Liver (tissue), 9 donors: ENCODE results near the gene ARID3B. TPM values are rescaled to one million over a fixed set of nuclear protein-coding genes. Genes with fewer than 3 reads are reported as not detected.

ENCODE experiments used
- DNase-seq: peaks from one replicate; pipeline ENCODE4 v3.0.0-alpha.2; 2017; ENCODE audit warnings: low spot score
- H3K27ac ChIP-seq, 2 donors: one replicate each; pipeline ENCODE4 v1.7.0; 2013; ENCODE audit warnings: inconsistent platforms in 2 of 2, low read length in 2 of 2, control low read depth in 1 of 2, low read depth in 1 of 2, mild to moderate bottlenecking in 1 of 2
- H3K27me3 ChIP-seq, 4 donors: one replicate each; pipeline versions ENCODE4 v1.6.1 to v1.7.0; 2013; ENCODE audit warnings: low read length in 3 of 4, inconsistent platforms in 1 of 4, mild to moderate bottlenecking in 1 of 4, moderate library complexity in 1 of 4; ENCODE audit not compliant: control insufficient read depth in 4 of 4, insufficient read depth in 4 of 4
- H3K36me3 ChIP-seq, 4 donors: one replicate each; pipeline versions ENCODE4 v1.6.1 to v1.7.0; 2013; ENCODE audit warnings: low read length in 3 of 4, mild to moderate bottlenecking in 3 of 4, low read depth in 1 of 4, moderate library complexity in 1 of 4; ENCODE audit not compliant: control insufficient read depth in 4 of 4, insufficient read depth in 3 of 4
- H3K4me1 ChIP-seq, 4 donors: one replicate each; pipeline versions ENCODE4 v1.6.1 to v1.7.0; 2013; ENCODE audit warnings: low read length in 3 of 4, mild to moderate bottlenecking in 3 of 4, moderate library complexity in 1 of 4; ENCODE audit not compliant: control insufficient read depth in 4 of 4, insufficient read depth in 4 of 4
- H3K4me3 ChIP-seq, 3 donors: one replicate each; pipeline versions ENCODE4 v1.6.1 to v1.7.0; 2013; ENCODE audit warnings: low read length in 3 of 3, control low read depth in 1 of 3, low read depth in 1 of 3, mild to moderate bottlenecking in 1 of 3
- H3K9ac ChIP-seq, 2 donors: one replicate each; pipeline ENCODE4 v1.7.0; 2013; ENCODE audit warnings: low read length in 2 of 2, mild to moderate bottlenecking in 2 of 2, moderate library complexity in 2 of 2, control low read depth in 1 of 2, low read depth in 1 of 2
- H3K9me3 ChIP-seq, 4 donors: one replicate each; pipeline versions ENCODE4 v1.6.1 to v1.7.0; 2013; ENCODE audit warnings: low read length in 3 of 4; ENCODE audit not compliant: control insufficient read depth in 4 of 4
- EGR1 ChIP-seq, 2 donors: IDR thresholded peaks; 2 replicates each; pipeline ENCODE4 v1.6.1; 2016 to 2018; ENCODE audit warnings: antibody characterized with exemption in 2 of 2, low read depth in 2 of 2
- FOXA1 ChIP-seq: IDR thresholded peaks from 2 replicates; pipeline ENCODE4 v1.6.1; 2016; ENCODE audit warnings: antibody characterized with exemption
- FOXA2 ChIP-seq: IDR thresholded peaks from 2 replicates; pipeline ENCODE4 v1.6.1; 2016; ENCODE audit warnings: antibody characterized with exemption
- GABPA ChIP-seq, 2 donors: IDR thresholded peaks in 1 of 2; conservative IDR thresholded peaks in 1 of 2; 2 replicates each; pipeline ENCODE4 v1.6.1; 2016; ENCODE audit warnings: antibody characterized with exemption in 2 of 2, mild to moderate bottlenecking in 1 of 2, moderate library complexity in 1 of 2
- HNF4A ChIP-seq, 2 donors: conservative IDR thresholded peaks; 2 replicates each; pipeline ENCODE4 v1.6.1; 2016; ENCODE audit warnings: antibody characterized with exemption in 2 of 2, mild to moderate bottlenecking in 2 of 2
- HNF4G ChIP-seq: IDR thresholded peaks from 2 replicates; pipeline ENCODE4 v1.6.1; 2016; ENCODE audit warnings: antibody characterized with exemption
- JUND ChIP-seq, 2 donors: IDR thresholded peaks; 2 replicates each; pipeline ENCODE4 v1.6.1; 2016; ENCODE audit warnings: antibody characterized with exemption in 2 of 2
- MAX ChIP-seq: IDR thresholded peaks from 2 replicates; pipeline ENCODE4 v1.6.1; 2016; ENCODE audit warnings: antibody characterized with exemption
- NR2F2 ChIP-seq: IDR thresholded peaks from 2 replicates; pipeline ENCODE4 v1.6.1; 2016; ENCODE audit warnings: antibody characterized with exemption
- REST ChIP-seq: IDR thresholded peaks from 2 replicates; pipeline ENCODE4 v1.6.1; 2016; ENCODE audit warnings: antibody characterized with exemption, mild to moderate bottlenecking
- RXRA ChIP-seq, 2 donors: IDR thresholded peaks; 2 replicates each; pipeline ENCODE4 v1.6.1; 2017 to 2018; ENCODE audit warnings: antibody characterized with exemption in 2 of 2, mild to moderate bottlenecking in 1 of 2
- YY1 ChIP-seq: IDR thresholded peaks from 2 replicates; pipeline ENCODE4 v1.6.1; 2016; ENCODE audit warnings: antibody characterized with exemption, mild to moderate bottlenecking
- WGBS: extraction: QIAGEN DNeasy Blood & Tissue Kit; methylation state at CpG from one replicate; pipeline ENCODE4 v1.1.7; 2013; 5-methylcytosine and 5-hydroxymethylcytosine counted together
- polyA plus RNA-seq, 2 donors: library from polyadenylated mRNA; stranded (reverse) in 1 of 2; unstranded in 1 of 2; fragments of 200-250 nt in 1 of 2; fragments of >200 nt in 1 of 2; fragmentation: Nextera tagmentation in 1 of 2; extraction: Ambion mirVana in 1 of 2; gene quantifications; one replicate each; pipeline versions ENCODE4 v1.2.1 to v1.2.3, GENCODE V29; 2013 to 2015
- total RNA-seq, 2 donors: library from RNA; depleted of rRNA; stranded (reverse); fragments of >200 nt; gene quantifications; one replicate each; pipeline ENCODE4 v1.2.3, GENCODE V29; 2014
- TF ChIP-seq, protein P1 (sequence below): fragments of 150-350 bp; IDR thresholded peaks from 2 replicates; pipeline ENCODE4 v1.5.1; 2017; ENCODE audit warnings: improper control_type of control experiment, low read depth, low read length; ENCODE audit not compliant: missing input control
- TF ChIP-seq, protein P2 (sequence below): IDR thresholded peaks from 2 replicates; pipeline ENCODE4 v1.6.1; 2016; ENCODE audit warnings: antibody characterized with exemption
- donor health status: healthy.
- donor health status: healthy.
- donor health status: healthy.
- donor health status: healthy.
- donor health status: healthy.

The ARID3B gene
- total and polyA plus RNA-seq, 4 donors: 1.4 to 6.6 (median 2.7) TPM

- Histone ChIP-seq H3K9me3 (no peaks in the 10 kb centered on the region), H3K4me3 (no peak overlapping the region), H3K27ac (no peak overlapping the region), H3K9ac (no peak overlapping the region), H3K27me3 (no peaks in the 10 kb centered on the region), H3K36me3 (peaks cover 0 to 22% (median 7%) of the 10 kb centered on the region in 4 donors), H3K4me1 (no peaks in the 10 kb centered on the region)
- no peak for DNase-seq
- WGBS: 92% methylated on average over 4 of the region's 4 CpGs
- TF ChIP-seq FOXA1: no peak
- TF ChIP-seq, protein P1, sequence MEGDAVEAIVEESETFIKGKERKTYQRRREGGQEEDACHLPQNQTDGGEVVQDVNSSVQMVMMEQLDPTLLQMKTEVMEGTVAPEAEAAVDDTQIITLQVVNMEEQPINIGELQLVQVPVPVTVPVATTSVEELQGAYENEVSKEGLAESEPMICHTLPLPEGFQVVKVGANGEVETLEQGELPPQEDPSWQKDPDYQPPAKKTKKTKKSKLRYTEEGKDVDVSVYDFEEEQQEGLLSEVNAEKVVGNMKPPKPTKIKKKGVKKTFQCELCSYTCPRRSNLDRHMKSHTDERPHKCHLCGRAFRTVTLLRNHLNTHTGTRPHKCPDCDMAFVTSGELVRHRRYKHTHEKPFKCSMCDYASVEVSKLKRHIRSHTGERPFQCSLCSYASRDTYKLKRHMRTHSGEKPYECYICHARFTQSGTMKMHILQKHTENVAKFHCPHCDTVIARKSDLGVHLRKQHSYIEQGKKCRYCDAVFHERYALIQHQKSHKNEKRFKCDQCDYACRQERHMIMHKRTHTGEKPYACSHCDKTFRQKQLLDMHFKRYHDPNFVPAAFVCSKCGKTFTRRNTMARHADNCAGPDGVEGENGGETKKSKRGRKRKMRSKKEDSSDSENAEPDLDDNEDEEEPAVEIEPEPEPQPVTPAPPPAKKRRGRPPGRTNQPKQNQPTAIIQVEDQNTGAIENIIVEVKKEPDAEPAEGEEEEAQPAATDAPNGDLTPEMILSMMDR: no peak
- TF ChIP-seq EGR1 (IDR thresholded peaks at IDR 0.05; ENCODE audit: low read depth in 2 of 2): no peak
- no peak for TF ChIP-seq REST
- TF ChIP-seq RXRA (IDR thresholded peaks at IDR 0.05): no peak
- no peak for TF ChIP-seq JUND (IDR thresholded peaks at IDR 0.05)
- no peak for TF ChIP-seq GABPA (IDR thresholded peaks at IDR 0.05 in 1 of 2, conservative IDR thresholded peaks at IDR 0.05 in 1 of 2)
- TF ChIP-seq HNF4G: no peak
- TF ChIP-seq MAX: no peak
- no peak for TF ChIP-seq FOXA2
- TF ChIP-seq, protein P2, sequence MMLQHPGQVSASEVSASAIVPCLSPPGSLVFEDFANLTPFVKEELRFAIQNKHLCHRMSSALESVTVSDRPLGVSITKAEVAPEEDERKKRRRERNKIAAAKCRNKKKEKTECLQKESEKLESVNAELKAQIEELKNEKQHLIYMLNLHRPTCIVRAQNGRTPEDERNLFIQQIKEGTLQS: no peak
- TF ChIP-seq YY1: no peak
- TF ChIP-seq NR2F2: no peak
Measured at GRCh38 chr15:74569731-74570070, 28.7 kb downstream of the ARID3B start.

DNA sequence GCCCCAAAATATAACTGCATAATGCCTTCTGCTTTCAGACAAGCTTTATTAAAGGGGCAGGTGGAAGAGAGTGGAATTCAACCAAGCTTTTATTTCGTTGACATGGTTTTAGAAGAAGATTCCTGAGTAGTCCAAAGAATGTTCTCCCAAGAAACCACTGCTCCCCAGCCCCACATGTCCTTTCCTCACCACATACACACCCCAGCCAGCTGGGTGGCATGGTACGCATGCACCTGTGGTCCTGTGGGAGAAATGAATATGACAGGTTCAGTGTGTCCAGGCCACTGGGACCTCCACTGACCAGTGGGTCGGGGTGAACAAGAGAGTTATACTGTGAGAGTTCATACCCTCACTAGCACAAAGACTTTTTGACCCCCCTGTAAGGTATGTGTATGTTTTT, 30.2 kb downstream of the ARID3B start:
- WGBS: 97% methylated on average over 3 of the region's 3 CpGs

More for the DNA sequence above, 30.2 kb downstream of the ARID3B start:
- TF ChIP-seq GABPA (IDR thresholded peaks at IDR 0.05 in 1 of 2, conservative IDR thresholded peaks at IDR 0.05 in 1 of 2) (no peak), HNF4A (conservative IDR thresholded peaks at IDR 0.05) (no peak)
- TF ChIP-seq, protein P2: no peak
- Histone ChIP-seq H3K36me3 (peaks cover 0 to 22% (median 12%) of the 10 kb centered on the region in 4 donors), H3K9me3 (no peaks in the 10 kb centered on the region), H3K4me1 (no peaks in the 10 kb centered on the region), H3K27me3 (no peaks in the 10 kb centered on the region), H3K27ac (no peak overlapping the region), H3K9ac (no peak overlapping the region), H3K4me3 (no peak overlapping the region)
- DNase-seq: no peak
